NCI-H1092 treated with DMSO at 0.1 percent for 48 hours (cell line): Measurements from ENCODE around the gene CHST1.

Source experiments
- DNase-seq: peaks from one replicate; lab custom pipeline; 2025; lab: John Stamatoyannopoulos, UW

The CHST1 gene

DNA sequence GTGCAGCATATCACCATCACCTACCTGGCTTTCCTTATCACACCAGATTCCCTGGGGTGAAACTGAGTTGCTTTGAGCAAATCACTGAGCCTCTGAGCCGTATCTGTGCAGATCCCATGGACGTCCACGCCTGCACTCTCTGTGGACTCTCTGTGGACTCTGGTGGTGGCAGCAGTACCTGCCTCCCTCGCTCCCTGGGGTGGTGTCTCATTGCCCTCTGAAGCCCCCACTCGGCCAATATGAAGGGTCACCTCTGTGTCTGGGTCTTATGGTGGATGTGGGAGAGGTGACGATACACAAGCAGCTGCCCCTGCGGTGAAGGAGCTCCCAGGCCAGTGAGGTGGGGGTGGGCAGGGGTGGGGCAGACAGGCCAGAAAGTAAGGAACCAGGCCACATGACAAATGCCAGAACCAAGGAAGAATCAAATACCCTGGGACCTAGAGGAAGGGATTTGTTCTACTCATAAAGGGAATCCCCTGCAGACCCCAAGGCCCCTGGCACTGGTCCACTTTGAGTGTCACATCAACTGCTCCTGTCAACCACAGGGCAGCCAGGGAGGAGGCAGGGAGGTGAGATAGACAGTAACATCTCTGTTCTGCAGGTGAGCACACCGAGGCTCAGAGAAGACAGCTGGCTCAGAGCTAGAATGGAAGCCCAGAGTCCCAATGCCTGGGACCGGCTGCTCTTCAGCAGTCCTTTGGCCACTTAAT, 9.2 kb upstream of the CHST1 start:
- no peak for DNase-seq

GRCh38 chr11:45673441-45673840, 8.0 kb upstream of the CHST1 start:
- no peak for DNase-seq

GRCh38 chr11:45672593-45672992, 7.2 kb upstream of the CHST1 start:
- DNase-seq = no peak

GRCh38 chr11:45671246-45672171, 6.1 kb upstream of the CHST1 start:
- DNase-seq = no peak

DNA sequence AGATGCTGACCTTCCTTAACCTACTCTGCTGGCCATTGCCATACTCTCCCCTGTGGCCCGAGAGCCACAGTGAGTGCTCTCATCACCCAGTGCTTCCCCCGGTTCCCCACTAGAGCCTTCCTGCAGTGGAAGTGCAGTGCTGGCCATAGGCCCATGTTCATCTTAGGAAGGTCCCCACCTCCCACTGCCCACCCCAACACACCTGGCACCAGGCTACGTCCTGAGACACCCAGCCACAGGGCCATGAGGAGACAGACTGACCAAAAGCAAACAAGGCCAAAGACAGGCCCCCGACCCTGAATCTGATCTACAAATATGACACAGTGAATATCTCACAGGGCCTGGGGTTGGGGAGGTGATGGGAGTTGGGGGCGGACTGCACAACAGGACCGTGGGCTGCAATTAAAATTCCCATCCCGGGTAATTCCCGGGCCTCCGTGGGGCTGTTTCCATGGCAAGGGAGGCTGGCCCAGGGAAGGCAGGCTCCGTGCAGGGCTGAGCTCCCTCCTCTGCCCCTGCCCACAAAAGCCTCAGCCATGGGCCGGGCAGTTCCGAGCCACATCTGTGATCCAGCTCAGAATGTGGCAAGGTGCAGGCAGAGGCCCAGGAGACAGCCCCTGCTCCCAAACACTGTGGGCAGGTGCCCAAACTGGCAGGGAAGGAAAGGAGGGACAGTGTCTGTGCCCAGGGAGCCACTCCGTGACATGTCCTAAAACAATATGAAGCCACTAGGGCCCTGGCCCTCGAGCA, 5.1 kb upstream of the CHST1 start:
- no peak for DNase-seq

DNA sequence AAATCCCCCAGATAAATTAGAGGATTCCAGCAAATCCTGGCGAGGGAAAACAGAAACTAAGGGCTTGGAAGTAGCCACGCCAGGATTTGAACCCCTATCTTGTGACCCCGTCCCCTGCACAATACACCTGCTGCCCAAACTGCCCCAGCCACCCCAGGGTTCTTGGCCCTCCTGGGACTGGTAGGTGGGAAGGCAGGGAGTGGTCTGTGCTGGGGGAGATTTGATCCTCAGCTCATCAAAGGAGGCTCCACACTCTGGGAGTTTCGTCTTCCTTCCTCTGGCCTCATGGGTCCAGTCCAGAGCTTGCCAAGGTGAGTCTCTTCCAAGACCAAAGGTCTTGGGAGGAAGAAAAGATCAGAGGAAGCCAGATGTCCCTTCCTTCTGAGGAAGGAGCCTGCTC, 4.5 kb upstream of the CHST1 start:
- DNase-seq = no peak

DNA sequence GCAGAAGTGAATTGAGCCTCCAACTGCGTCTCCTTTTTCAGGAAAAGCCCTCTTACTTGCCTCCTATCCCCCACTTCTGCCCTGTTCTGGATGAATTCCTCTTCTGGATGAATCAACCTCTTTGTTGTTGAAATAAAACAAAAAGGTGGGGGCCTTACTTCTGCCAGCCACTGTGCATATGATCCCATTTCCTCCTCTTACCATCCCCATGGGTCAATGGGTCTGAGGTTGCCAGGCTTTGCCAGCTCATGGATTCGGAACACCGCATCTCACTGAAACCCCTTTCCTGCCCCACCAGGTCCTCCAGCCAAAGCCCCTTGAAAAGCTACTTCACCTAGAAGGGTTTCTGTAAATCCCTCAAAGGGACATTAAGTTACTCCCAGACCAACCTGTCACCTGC, 3.7 kb upstream of the CHST1 start:
- no peak for DNase-seq

GRCh38 chr11:45667929-45668680, 2.7 kb upstream of the CHST1 start:
- no peak for DNase-seq

- no peak for DNase-seq
These were observed 1.5 kb upstream of the CHST1 start for GRCh38 chr11:45666648-45667642.

GRCh38 chr11:45665933-45666647, 668 bp upstream of the CHST1 start:
- no peak for DNase-seq

DNA sequence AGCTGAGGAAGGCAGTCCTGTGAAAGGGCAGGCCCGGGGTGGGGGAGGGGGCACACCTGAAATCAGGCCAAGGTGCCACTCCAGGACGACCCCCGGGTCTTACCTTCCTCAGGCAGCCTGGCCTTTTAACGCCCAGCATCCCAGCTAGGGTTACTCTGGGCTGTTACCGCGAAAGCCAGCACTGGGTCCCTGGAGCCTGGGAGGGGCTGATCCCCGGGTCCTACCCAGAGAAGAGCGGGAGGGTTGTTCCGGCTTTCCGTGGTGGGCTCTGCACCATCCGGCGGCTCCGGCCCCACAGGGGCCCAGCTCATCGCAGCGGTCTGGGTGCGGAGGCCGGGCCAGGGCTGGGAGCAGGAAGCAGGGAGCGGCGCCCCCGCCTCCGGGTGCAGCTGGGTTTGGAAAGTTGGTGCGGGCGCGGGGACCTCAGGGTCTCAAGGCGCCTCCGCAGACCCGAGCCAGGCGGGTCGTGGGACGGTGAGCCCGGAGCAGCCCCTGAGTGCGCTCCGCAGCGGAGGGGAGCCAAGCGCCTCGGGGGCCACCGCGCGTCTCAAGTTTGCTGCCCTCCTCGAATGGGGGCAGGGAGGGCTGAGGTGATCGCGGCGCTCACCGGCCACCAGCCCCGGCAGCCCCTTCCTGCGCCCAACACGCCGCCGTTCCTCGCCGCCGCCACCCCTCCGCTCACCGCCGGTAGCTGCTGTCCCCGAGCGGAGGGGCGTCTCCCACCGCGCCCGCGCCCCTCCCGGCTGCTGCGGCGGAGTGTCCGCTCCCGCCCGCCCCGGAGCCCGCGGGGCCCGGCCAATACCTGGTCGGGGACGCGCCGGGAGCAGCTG, 831 bp downstream of the CHST1 start:
- no peak for DNase-seq

DNA sequence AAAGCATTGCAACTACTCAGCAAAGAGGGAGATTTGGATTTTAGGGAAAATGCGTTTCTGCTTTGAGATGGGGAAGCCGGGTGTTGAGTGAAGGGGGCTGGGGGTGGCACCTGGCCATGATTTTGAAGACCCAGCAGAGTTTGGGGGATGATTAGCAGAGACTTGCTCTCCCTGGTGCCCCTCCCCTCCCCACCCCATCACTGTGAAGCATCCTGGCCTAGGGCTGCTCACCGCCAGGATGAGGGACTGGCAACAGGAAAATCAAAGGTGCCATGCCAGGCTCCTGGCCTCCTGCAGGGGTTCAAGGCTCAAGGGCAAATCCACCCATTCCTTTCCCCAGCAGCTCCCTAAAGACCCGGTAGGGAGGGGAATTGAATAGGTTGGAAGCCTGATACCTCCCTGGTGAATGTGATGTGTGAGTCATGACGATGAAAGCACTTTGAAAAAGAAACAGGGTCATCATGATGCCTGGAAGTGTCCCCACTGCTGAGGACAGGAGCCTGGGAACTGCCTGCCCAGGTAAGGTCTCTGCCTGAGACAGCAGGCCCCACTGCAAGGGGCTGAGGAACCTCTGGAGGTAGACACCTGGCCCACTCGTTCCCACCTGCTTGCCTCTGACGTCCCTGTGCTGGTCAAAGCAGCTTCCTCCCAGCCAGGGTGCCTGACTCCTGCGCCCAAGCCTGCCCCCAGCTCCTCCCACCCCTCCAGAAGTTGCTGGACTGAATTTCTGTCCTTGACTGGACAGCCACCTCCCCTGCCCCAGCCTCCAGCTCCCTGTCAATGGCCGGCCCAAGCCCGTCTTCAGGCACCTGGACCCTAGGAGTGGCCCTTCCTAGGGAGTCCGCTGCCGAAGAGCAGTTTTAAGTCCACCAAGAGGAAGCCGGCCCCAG, 1.7 kb downstream of the CHST1 start:
- DNase-seq = no peak

DNA sequence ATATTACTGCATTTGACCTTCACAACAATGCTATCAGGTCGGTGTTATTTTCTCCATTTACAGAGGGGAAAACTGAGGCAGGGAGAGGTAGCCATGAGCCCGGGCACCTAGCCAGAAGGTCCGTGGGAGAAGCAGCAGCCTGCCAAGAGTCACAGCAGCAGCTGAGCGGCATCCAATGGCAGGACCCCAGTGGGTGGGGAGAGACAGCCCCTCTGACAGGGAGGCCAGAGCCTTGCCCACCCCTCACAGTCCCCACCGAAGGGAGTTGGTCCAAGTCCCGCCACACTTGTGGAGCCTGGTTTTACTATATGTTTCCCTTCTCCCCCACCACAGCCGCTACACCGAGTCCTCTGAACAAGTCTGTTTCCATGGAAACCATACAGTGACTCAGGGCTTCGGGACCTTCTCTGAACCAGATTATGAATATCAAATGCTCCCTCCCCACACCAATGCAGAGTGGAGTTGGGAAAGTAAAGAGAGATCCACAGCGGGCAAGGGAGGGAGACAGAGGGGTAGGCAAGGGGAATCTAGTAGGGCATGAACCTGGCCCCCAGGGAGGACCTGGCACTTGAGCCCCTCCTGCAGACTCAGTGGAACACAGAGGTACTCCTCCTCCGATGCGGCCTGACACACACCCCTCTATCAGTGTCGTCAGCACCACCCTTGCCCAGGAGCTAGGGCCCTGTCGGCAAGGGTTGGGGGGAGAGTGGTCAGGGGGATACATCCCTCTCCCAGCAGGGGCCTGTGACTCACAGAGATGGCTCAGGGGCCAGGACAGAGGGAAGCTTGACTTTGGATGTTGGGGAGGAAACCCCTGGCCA, 2.5 kb downstream of the CHST1 start:
- peak; percentile 37 for DNase-seq

- DNase-seq = no peak
These were observed 3.2 kb downstream of the CHST1 start for GRCh38 chr11:45662096-45662664.

DNA sequence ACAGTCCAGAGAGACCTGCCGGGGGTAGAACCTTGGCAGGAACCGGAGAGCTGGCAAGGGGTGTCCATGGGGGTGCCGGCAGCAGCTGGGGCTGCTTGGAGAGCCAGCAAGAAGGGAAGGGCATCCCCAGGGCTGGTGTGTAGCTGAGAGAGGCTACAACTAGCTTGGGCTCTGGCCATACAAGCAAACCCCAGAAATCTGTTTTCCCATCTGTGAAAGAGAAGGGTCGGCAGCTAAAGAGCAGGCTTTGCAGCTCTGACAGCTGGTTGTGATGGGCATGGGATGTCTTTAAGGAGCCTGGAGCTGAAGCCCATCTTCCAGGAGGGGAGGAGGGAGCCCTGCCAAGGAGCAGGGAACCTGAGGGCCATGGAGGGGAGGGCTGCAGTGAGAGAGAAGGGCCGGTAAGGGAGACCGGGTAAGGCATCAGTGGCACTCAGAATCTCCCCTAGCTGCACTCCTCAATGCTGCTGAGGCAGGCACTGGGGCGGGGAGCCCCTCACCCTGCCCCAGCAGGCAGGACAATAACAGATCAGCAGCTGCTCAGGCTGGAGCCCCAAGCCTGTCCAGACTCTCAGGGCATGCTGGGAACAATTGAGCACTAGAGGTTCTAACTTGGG, 3.9 kb downstream of the CHST1 start:
- DNase-seq = no peak

DNA sequence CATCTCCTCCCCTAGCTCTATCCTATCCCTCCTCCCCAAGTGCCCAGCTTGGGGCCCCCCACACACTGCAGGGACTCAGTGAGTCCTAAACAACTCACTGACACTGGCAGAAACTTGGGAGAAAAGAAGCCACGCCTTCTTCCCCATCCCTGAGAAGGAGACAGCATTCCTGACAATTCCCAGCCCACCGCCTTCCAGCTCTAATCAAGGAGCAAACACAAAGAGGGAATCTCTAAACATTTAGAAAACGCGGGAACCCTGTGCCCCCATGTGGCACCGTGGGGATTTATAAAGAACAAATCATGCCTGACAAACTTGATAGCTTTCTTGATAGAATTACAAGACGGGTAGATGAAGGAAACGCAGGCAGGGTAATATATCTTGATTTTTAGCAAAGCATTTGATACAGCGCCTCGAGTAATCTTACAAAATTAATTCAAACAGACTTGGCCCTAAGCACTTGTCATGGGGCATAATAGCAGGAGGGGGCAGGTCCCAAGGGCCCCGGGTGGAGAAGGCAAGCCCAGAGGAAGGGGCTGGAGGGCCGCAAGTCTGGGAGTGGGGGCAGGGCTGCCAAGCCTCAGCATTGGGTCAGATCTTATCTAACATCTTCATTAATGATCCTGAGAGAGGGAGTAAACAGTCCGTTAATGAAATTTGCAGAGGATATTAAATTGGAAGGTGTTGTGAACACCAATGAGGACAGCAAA, 4.5 kb downstream of the CHST1 start:
- DNase-seq = no peak
